ENCODE measurements around the gene ALDH1A2.
"Not testable (repeated sequence)": the region's sequence is repeated elsewhere in the genome, so short reads cannot be mapped to it uniquely, and the experiment has no call there.

Gene ALDH1A2

DNA sequence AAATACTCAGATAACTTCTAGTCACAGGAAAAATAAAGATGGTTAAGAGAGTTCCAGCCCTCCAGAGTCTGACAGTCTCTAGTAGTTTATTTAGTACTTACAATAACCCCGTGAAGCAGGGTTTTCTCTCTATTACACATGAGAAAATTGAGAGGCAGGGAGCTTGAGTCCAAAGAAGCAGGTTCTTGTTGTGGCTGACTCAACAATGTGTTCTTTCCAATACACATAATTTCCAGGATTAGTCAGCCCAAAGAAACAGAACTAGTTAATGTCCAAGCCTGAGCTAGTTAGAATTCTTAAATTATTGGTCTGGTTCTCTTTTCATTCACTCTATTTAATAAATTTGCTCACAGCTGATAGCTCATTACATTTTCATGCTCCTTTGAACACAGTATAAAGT is 49.9 kb downstream of the ALDH1A2 start:
- H3K9me3 Mint-ChIP-seq = no peaks in the 10 kb centered on the region
- no peak overlapping the region for H3K4me3 Mint-ChIP-seq
- no peak overlapping the region for H3K27ac Mint-ChIP-seq
- no peak for DNase-seq
- no peaks in the 10 kb centered on the region for H3K4me1 Mint-ChIP-seq
- H3K27me3 Mint-ChIP-seq = peaks cover 20% of the 10 kb centered on the region
- H3K36me3 Mint-ChIP-seq = no peaks in the 10 kb centered on the region
- CTCF ChIA-PET = no interaction called here

DNA sequence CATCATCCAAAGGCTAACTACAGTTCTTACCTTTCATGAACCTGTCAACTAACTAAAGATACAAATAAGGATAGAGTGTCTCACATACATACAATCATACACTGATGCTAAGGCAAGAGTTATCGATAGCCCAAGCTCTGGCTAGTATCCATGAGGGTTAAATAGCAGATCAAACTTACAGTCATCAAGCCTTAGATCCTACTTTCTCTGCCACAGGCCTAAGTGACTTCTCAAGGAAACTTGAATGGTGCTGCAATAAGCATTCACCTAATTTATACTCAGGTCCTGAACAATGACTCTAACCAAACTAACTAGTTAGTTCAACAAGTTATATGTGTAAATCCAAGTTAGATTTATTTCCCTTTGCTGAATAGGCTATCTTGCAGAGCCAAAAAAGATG is 51.0 kb downstream of the ALDH1A2 start:
- H3K4me3 Mint-ChIP-seq = no peak overlapping the region
- no peaks in the 10 kb centered on the region for H3K36me3 Mint-ChIP-seq
- CTCF ChIA-PET = no interaction called here
- no peaks in the 10 kb centered on the region for H3K4me1 Mint-ChIP-seq
- no peak for DNase-seq
- no peak overlapping the region for H3K27ac Mint-ChIP-seq
- peaks cover 20% of the 10 kb centered on the region for H3K27me3 Mint-ChIP-seq
- H3K9me3 Mint-ChIP-seq = no peaks in the 10 kb centered on the region

DNA sequence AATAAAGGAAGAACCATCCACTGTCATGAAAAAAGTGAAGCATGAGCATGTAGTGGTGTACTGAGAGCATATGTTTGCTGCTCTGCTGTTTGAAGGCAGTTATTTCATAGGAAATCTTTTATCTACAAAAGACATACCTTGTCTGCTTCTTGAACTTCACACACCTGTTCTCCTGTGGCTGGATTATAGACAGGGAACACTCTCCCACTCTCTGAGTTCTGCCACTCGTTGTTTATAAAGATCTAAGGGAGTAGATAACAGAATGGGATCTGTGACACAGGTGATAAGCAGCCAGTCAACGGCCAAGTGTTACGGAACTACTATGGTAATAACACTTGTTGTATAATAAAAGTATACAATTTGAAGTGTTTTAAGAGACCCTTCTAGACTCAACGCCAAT is 51.5 kb downstream of the ALDH1A2 start:
- H3K27me3 Mint-ChIP-seq = peaks cover 20% of the 10 kb centered on the region
- no peak overlapping the region for H3K27ac Mint-ChIP-seq
- no peak for DNase-seq
- no peak overlapping the region for H3K4me3 Mint-ChIP-seq
- H3K9me3 Mint-ChIP-seq = no peaks in the 10 kb centered on the region
- H3K36me3 Mint-ChIP-seq = no peaks in the 10 kb centered on the region
- CTCF ChIA-PET = no interaction called here
- no peaks in the 10 kb centered on the region for H3K4me1 Mint-ChIP-seq

DNA sequence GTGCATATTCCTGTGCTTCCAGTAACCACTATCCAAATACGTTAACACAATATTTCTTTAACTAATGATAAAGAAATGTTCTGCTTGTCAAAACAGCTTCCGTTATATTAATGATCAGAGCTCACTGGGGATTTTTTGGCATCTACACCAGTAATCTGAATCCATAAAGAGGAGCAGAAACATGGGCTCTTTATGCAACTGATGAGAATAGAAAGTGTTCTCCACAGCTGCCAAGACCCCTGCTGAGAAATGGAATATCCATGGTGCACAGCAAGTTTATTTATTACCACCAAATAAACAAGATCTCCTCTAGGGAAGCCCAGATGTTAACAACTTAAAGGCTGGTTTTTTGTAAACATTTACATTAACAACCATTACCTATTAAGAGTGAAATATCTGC is 54.5 kb downstream of the ALDH1A2 start:
- H3K9me3 Mint-ChIP-seq = no peaks in the 10 kb centered on the region
- DNase-seq = no peak
- H3K27me3 Mint-ChIP-seq = peaks cover 17% of the 10 kb centered on the region
- no peaks in the 10 kb centered on the region for H3K36me3 Mint-ChIP-seq
- H3K4me1 Mint-ChIP-seq = no peaks in the 10 kb centered on the region
- CTCF ChIA-PET = no interaction called here
- no peak overlapping the region for H3K4me3 Mint-ChIP-seq
- no peak overlapping the region for H3K27ac Mint-ChIP-seq

DNA sequence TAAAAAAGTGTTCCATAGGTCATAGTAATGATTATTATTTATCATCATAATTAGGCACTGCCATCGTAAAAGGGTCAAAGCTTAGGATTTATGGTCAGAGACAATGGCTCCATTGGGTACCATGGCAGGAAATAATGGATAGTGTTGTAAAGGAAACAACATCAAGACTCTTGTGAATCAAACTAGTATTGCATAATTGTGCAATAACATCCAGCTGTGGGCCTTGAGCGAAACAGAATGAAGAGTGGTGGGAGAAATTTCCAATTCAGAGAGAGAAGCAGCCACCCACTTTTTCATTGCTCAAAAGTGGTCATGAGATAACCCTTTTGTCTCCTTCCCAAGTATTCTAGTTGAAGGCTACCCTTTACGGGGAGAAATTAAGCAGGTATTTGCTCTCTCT is 61.7 kb downstream of the ALDH1A2 start:
- H3K27ac Mint-ChIP-seq = no peak overlapping the region
- no peaks in the 10 kb centered on the region for H3K36me3 Mint-ChIP-seq
- H3K27me3 Mint-ChIP-seq = peaks cover 7% of the 10 kb centered on the region
- no peak overlapping the region for H3K4me3 Mint-ChIP-seq
- no peaks in the 10 kb centered on the region for H3K9me3 Mint-ChIP-seq
- no peaks in the 10 kb centered on the region for H3K4me1 Mint-ChIP-seq
- DNase-seq = no peak
- CTCF ChIA-PET = no interaction called here

DNA sequence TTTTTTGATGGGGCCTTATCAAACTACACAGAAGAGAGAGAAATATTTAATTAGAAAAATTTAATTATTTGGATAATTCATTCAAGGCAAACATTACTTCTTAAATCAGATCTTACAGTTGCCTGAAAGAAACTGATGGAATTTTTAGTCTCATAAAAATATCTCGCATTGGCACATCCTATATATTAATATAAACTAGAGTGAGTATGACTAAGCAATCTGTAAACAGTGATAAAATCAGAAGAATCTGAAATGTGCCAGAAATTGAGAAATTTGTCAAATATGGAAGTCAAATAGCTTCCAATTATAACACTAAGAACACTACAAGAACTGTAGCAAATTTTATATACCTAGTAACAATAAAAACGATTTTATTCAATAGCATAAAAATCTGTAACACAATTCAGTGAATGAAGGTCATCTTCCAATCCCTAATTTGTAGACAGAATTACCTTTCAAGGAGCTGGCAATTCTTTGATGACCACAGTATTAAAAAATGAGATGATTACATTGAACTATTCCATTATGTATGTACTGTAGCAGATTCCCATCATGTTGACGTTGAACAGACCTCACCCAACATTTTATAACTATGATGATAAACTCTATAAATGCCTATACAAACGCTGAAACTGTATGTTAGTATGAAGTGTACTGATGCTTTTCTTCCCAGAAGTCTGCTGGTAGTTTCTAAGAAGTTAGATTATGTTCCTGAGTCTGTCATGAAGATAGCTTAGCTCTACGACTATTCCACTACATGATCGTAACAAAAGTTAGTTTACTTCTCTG is 63.0 kb downstream of the ALDH1A2 start:
- H3K4me1 Mint-ChIP-seq = no peaks in the 10 kb centered on the region
- H3K36me3 Mint-ChIP-seq = no peaks in the 10 kb centered on the region
- CTCF ChIA-PET = interaction anchor here (0.9 kb wide), 1 partner anchor 41 kb away, joined by 3 read pairs; no protein-coding TSS in a partner anchor

DNA sequence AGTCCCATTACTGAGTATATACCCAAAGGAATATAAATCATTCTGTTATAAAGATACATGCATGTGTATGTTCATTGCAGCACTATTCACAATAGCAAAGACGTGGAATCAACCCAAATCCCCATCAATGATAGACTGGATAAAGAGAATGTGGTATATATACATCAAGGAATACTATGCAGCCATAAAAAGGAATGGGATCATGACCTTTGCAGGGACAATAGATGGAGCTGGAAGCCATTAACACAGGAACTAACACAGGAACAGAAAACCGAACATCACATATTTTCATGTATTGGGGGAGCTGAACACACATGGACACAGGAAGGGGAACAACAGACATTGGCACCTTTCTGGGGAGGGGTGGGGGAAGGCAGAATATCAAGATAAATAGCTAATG is 65.8 kb downstream of the ALDH1A2 start:
- H3K27me3 Mint-ChIP-seq, H3K4me1 Mint-ChIP-seq, H3K4me3 Mint-ChIP-seq, H3K9me3 Mint-ChIP-seq, H3K36me3 Mint-ChIP-seq, CTCF ChIA-PET, DNase-seq, H3K27ac Mint-ChIP-seq: not testable (repeated sequence)

More for the DNA sequence above, 63.0 kb downstream of the ALDH1A2 start:
- Mint-ChIP-seq H3K9me3 (no peaks in the 10 kb centered on the region), H3K27ac (no peak overlapping the region), H3K4me3 (no peak overlapping the region), H3K27me3 (peaks cover 7% of the 10 kb centered on the region)
- no peak for DNase-seq

DNA sequence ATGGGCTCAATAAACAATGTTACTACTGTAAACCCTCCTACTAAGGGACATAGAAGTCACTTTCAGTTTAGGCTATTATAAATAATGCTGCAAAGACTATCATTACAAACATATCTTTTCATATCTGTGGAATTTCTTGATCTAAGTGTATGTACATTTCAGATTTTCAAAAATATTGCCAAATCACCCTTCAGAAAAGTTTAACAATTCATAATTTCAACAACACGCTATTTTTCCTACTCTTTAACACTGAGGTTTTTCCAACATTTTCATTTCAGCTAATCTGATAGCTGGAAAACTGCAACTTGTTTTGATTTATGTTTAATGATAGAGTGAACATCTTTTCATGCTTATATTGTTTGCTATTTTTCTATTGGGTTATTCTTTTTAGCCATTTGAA is 69.0 kb downstream of the ALDH1A2 start:
- no peak overlapping the region for H3K4me3 Mint-ChIP-seq
- CTCF ChIA-PET = interaction anchor here (0.6 kb wide), 1 partner anchor 378 kb away, joined by 3 read pairs; no protein-coding TSS in a partner anchor
- no peaks in the 10 kb centered on the region for H3K36me3 Mint-ChIP-seq
- H3K27me3 Mint-ChIP-seq = peaks cover 5% of the 10 kb centered on the region
- no peaks in the 10 kb centered on the region for H3K9me3 Mint-ChIP-seq
- no peak for DNase-seq
- no peak overlapping the region for H3K27ac Mint-ChIP-seq
- H3K4me1 Mint-ChIP-seq = no peaks in the 10 kb centered on the region

DNA sequence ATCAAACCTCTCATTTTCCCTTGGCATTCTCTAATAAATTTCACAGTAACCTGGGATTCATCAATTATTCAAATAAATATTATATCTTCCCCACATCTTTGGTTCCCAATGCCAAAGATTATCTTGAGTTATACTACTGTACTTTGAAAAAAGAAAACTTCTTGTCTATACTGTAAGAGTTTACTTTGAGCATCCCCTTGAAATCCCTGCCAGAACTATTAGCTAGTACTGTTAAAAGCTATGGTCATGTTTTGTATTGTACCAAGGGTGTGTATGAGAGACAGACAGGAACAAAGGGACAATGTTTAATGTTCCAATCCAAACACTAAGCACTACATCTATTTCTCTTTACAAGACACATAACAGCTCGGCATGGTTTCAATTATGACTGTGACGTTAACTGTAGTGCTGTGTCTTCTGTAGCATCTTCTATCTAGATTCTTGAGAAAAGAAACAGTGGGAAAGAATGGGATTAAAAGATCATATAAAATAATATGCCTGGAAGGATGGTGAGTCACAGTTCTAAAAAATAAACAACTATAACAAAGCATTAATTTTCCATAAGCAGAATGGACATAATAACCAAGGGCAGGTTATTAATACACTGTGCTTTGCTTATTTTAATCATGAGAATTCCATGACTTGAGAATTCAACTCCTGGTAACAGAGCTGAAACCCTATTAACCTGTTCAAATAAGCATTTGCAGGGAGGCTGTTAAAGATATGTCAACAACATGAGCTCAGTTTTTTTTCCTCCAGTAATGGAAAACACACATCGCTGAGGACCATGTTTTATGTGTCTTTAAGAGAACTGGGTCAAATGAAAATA is 71.1 kb downstream of the ALDH1A2 start:
- H3K9me3 Mint-ChIP-seq = no peaks in the 10 kb centered on the region
- no peak overlapping the region for H3K4me3 Mint-ChIP-seq
- H3K4me1 Mint-ChIP-seq = no peaks in the 10 kb centered on the region
- H3K27ac Mint-ChIP-seq = no peak overlapping the region
- CTCF ChIA-PET = interaction anchor here (1.1 kb wide), 1 partner anchor 76 kb away, joined by 4 read pairs; no protein-coding TSS in a partner anchor
- H3K27me3 Mint-ChIP-seq = peaks cover 5% of the 10 kb centered on the region
- H3K36me3 Mint-ChIP-seq = no peaks in the 10 kb centered on the region
- no peak for DNase-seq

DNA sequence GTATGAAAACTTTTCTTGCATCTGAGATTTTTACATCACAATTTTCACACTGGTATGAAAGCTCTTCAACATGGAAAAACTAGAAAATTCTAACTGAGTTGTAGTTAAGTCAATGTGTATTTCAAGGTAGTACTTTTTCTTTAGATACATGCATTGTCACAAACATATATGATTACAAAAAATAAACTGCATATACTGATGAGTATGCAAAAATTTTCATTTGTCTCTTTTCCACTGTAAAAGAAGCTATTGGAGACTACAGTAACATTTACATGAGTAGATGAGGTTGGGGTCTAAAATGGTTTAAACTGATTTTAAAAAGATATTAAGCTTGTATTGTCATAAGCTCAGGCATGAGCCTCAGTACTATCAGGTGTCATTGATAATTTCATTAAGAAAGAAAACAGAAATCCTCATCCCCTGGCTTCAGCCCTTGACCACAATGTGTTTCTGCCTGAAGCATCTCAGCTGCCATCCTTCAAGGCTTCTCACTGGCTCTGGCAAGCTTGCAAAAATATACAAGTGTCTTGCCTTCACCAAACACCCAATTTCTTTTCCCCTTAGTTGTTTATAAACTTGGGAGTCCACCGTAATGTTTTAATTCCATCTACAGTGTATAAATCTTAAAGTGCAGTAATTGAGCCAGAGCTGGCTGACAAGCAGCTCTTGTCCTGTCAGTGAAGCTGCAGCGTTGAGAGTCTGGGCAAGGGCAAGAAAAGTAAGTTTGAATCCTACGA is 71.9 kb downstream of the ALDH1A2 start:
- Mint-ChIP-seq H3K9me3 (no peaks in the 10 kb centered on the region), H3K4me3 (no peak overlapping the region), H3K4me1 (no peaks in the 10 kb centered on the region), H3K36me3 (no peaks in the 10 kb centered on the region), H3K27ac (no peak overlapping the region), H3K27me3 (peaks cover 5% of the 10 kb centered on the region)
- CTCF ChIA-PET = no interaction called here
- no peak for DNase-seq

DNA sequence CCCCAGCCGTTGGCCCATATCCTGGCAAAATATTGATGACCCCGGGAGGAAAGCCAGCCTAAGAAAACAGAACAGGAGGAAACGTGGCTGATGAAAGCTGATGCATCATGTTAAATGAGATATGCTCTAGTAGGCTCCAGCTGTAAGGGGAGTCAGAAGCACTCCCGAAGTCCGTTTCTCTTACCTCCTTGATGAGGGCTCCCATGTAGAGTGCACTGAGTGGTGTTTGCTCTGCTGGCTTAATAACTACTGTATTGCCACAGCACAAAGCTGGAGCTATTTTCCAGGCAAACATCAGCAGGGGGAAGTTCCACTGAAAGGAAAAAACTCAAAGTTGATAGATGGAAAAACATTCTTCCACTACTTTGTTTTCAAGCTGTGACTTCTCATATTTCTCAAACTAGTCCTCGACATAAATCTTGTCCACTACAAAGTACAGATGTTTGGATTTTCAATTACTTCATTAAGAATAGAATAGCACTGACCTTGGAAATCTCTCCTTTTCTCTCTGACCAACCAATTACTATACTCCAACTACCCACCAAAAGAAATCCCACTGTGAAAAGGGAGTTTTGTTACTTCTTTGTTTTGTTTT is 72.7 kb downstream of the ALDH1A2 start:
- no peaks in the 10 kb centered on the region for H3K9me3 Mint-ChIP-seq
- no peaks in the 10 kb centered on the region for H3K4me1 Mint-ChIP-seq
- DNase-seq = no peak
- H3K4me3 Mint-ChIP-seq = no peak overlapping the region
- H3K27me3 Mint-ChIP-seq = peaks cover 5% of the 10 kb centered on the region
- no peaks in the 10 kb centered on the region for H3K36me3 Mint-ChIP-seq
- no peak overlapping the region for H3K27ac Mint-ChIP-seq
- CTCF ChIA-PET = interaction anchor here (0.6 kb wide), 1 partner anchor 122 kb away, joined by 3 read pairs; no protein-coding TSS in a partner anchor

DNA sequence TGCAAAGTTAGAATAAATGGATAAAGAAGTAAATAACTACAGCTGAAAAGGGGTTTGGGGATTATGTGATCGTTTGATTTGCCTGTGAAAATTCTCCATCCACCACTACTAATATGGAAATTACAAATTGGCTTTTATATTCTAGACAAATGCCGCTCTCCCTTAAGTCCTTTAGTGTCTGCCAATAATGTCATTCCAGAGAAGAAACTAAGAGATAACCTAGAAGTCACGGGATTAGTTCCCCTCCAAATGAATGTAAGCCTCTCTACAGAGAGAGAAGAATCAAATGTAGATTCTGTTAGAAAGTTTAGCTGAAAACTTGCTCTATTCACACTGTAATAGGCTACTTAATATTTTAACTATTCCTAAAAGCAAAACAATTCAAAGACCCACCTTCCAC is 92.0 kb downstream of the ALDH1A2 start:
- no peak for DNase-seq
- CTCF ChIA-PET = no interaction called here
- no peak overlapping the region for H3K27ac Mint-ChIP-seq
- no peaks in the 10 kb centered on the region for H3K9me3 Mint-ChIP-seq
- no peaks in the 10 kb centered on the region for H3K4me1 Mint-ChIP-seq
- no peak overlapping the region for H3K4me3 Mint-ChIP-seq
- H3K36me3 Mint-ChIP-seq = no peaks in the 10 kb centered on the region
- no peaks in the 10 kb centered on the region for H3K27me3 Mint-ChIP-seq

DNA sequence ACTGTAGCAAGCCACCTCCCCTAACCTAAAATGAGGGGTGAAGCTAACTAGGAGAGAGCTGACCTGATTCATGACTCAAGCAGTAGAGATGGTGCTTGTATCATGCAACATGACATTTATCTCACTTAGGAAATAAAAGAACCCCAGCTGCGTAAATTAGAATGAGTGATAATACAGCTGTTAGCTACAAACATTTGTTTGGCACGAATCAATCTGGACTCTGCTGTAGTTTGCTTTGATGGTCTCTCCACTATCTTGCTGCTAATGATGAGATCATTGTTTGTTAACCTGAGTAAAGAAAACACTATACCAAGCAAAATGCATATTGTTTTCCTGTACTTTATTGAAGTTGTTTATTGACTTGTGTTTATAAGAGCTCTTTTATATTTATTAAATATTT is 92.6 kb downstream of the ALDH1A2 start:
- CTCF ChIA-PET = interaction anchor here (1.0 kb wide), 1 partner anchor 136 kb away, joined by 3 read pairs; no protein-coding TSS in a partner anchor
- H3K27me3 Mint-ChIP-seq = peaks cover under 1% of the 10 kb centered on the region
- H3K36me3 Mint-ChIP-seq = no peaks in the 10 kb centered on the region
- no peaks in the 10 kb centered on the region for H3K4me1 Mint-ChIP-seq
- H3K9me3 Mint-ChIP-seq = no peaks in the 10 kb centered on the region
- DNase-seq = no peak
- H3K4me3 Mint-ChIP-seq = no peak overlapping the region
- H3K27ac Mint-ChIP-seq = no peak overlapping the region

DNA sequence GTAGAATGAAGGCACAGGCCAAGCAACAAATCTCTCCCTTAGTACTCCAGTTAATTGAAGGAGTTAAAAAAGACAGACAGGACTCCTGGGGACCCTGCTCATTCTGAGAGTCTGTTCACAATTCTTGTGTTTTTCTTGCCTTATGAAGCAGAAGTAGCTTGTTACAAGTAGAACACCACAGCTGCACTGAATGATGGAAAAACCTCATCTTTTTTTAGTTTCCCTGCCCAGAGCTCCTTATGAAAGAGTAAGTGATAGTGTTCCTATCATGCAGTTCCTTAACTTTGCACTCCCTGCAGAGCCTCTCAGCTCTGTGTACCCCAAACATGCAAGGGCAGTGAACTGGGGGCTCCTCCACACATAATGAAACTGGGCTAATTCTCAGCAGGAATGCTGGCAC is 95.5 kb downstream of the ALDH1A2 start:
- no peak overlapping the region for H3K4me3 Mint-ChIP-seq
- CTCF ChIA-PET = no interaction called here
- H3K9me3 Mint-ChIP-seq = no peaks in the 10 kb centered on the region
- H3K36me3 Mint-ChIP-seq = no peaks in the 10 kb centered on the region
- peaks cover 4% of the 10 kb centered on the region for H3K27me3 Mint-ChIP-seq
- no peak overlapping the region for H3K27ac Mint-ChIP-seq
- H3K4me1 Mint-ChIP-seq = no peaks in the 10 kb centered on the region
- DNase-seq = no peak

Data from activated naive CD4-positive, alpha-beta T cell treated with anti-CD3 and anti-CD28 coated beads, Interleukin-2, amount 10 ng/mL, durations not matched to agents 7 days and 5 days (primary cell).